Mesenchymal stem cell (in vitro differentiated cells and primary cell): ENCODE results near the gene CLDN1.

Source experiments
- DNase-seq: peaks from one replicate; pipeline ENCODE4 v3.0.0-alpha.2; 2013
- H2AFZ ChIP-seq: one replicate; pipeline ENCODE4 v1.6.1; 2013; ENCODE audit warnings: low read depth, mild to moderate bottlenecking, control low read depth, inconsistent platforms, low read length, moderate library complexity
- H2AK5ac ChIP-seq: 2 replicates; pipeline ENCODE4 v1.6.1; 2013; ENCODE audit warnings: low read length, moderate library complexity, mild to moderate bottlenecking, inconsistent platforms; ENCODE audit not compliant: severe bottlenecking
- H2BK120ac ChIP-seq: one replicate; pipeline ENCODE4 v1.6.1; 2013; ENCODE audit warnings: low read depth, mild to moderate bottlenecking, inconsistent platforms, low read length, moderate library complexity
- H2BK12ac ChIP-seq, 2 experiments: one replicate each; pipeline ENCODE4 v1.6.1; 2013; ENCODE audit warnings: inconsistent platforms in 2 of 2, low read length in 2 of 2, mild to moderate bottlenecking in 2 of 2, moderate library complexity in 2 of 2, control low read depth in 1 of 2
- H2BK15ac ChIP-seq: one replicate; pipeline ENCODE4 v1.6.1; 2013; ENCODE audit warnings: mild to moderate bottlenecking, low read depth, inconsistent platforms; ENCODE audit not compliant: poor library complexity, severe bottlenecking
- H2BK5ac ChIP-seq: 2 replicates; pipeline ENCODE4 v1.6.1; 2013; ENCODE audit warnings: low read depth, mild to moderate bottlenecking, low read length, control low read depth, inconsistent platforms; ENCODE audit not compliant: poor library complexity, severe bottlenecking
- H3K14ac ChIP-seq, 2 experiments: one replicate each; pipeline ENCODE4 v1.6.1; 2013; ENCODE audit warnings: inconsistent platforms in 2 of 2, low read length in 2 of 2, control low read depth in 1 of 2, mild to moderate bottlenecking in 1 of 2, moderate library complexity in 1 of 2
- H3K18ac ChIP-seq, 2 experiments: one replicate each; pipeline ENCODE4 v1.6.1; 2013; ENCODE audit warnings: inconsistent platforms in 2 of 2, low read length in 2 of 2, control low read depth in 1 of 2, low read depth in 1 of 2, mild to moderate bottlenecking in 1 of 2
- H3K23ac ChIP-seq, 2 experiments: one replicate each; pipeline ENCODE4 v1.6.1; 2013; ENCODE audit warnings: inconsistent platforms in 2 of 2, low read length in 2 of 2, mild to moderate bottlenecking in 2 of 2, moderate library complexity in 2 of 2, control low read depth in 1 of 2
- H3K27ac ChIP-seq: 2 replicates; pipeline ENCODE4 v1.5.1; 2013; ENCODE audit warnings: mild to moderate bottlenecking, moderate library complexity, low read length, control low read depth, inconsistent platforms; ENCODE audit not compliant: poor library complexity, severe bottlenecking
- H3K27me3 ChIP-seq, 2 experiments: 2 replicates each; pipeline versions ENCODE4 v1.6.1 to v1.7.0; 2013; ENCODE audit warnings: low read length in 2 of 2, mild to moderate bottlenecking in 2 of 2, moderate library complexity in 2 of 2, control low read depth in 1 of 2, inconsistent platforms in 1 of 2; ENCODE audit not compliant: control insufficient read depth in 1 of 2, insufficient read depth in 1 of 2
- H3K36me3 ChIP-seq, 2 experiments: 2 replicates each; pipeline versions ENCODE4 v1.6.1 to v1.7.0; 2013; ENCODE audit warnings: low read length in 2 of 2, control low read depth in 1 of 2, inconsistent platforms in 1 of 2, low read depth in 1 of 2, mild to moderate bottlenecking in 1 of 2; ENCODE audit not compliant: insufficient read depth in 2 of 2, control insufficient read depth in 1 of 2
- H3K4ac ChIP-seq, 2 experiments: one replicate each; pipeline ENCODE4 v1.6.1; 2013; ENCODE audit warnings: inconsistent platforms in 2 of 2, low read length in 2 of 2, mild to moderate bottlenecking in 2 of 2, moderate library complexity in 2 of 2, control low read depth in 1 of 2, low read depth in 1 of 2
- H3K4me1 ChIP-seq: 2 replicates; pipeline ENCODE4 v1.6.1; 2013; ENCODE audit warnings: low read depth, low read length, control low read depth; ENCODE audit not compliant: control insufficient read depth, insufficient read depth
- H3K4me2 ChIP-seq: 2 replicates; pipeline ENCODE4 v1.6.1; 2013; ENCODE audit warnings: low read length, mild to moderate bottlenecking, inconsistent platforms; ENCODE audit not compliant: poor library complexity, severe bottlenecking
- H3K4me3 ChIP-seq, 2 experiments: 2 replicates each; pipeline versions ENCODE4 v1.5.1 to v1.7.0; 2013; ENCODE audit warnings: low read length in 2 of 2, mild to moderate bottlenecking in 2 of 2, control low read depth in 1 of 2, low read depth in 1 of 2; ENCODE audit not compliant: insufficient read depth in 1 of 2
- H3K79me1 ChIP-seq: replicated peaks from 2 replicates; pipeline ENCODE4 v1.6.1; 2013; ENCODE audit warnings: mild to moderate bottlenecking, control low read depth, low read length, inconsistent platforms; ENCODE audit not compliant: poor library complexity, severe bottlenecking
- H3K9ac ChIP-seq: 2 replicates; pipeline ENCODE4 v1.7.0; 2013; ENCODE audit warnings: mild to moderate bottlenecking, low read length, moderate library complexity
- H3K9me3 ChIP-seq: 2 replicates; pipeline ENCODE4 v1.7.0; 2013; ENCODE audit warnings: mild to moderate bottlenecking, low read length; ENCODE audit not compliant: control insufficient read depth
- H4K8ac ChIP-seq: one replicate; pipeline ENCODE4 v1.6.1; 2013; ENCODE audit warnings: inconsistent platforms, mild to moderate bottlenecking, low read length, moderate library complexity
- H4K91ac ChIP-seq: one replicate; pipeline ENCODE4 v1.6.1; 2013; ENCODE audit warnings: mild to moderate bottlenecking, low read length, inconsistent platforms
- WGBS: methylation state at CpG from one replicate; pipeline ENCODE4 v1.1.7; 2013; ENCODE audit warnings: mixed read lengths; 5-methylcytosine and 5-hydroxymethylcytosine counted together

CLDN1 gene

GRCh38 chr3:190309414-190309813 lies 12.8 kb downstream of the CLDN1 start:
- no peak overlapping the region for H3K4ac ChIP-seq
- H2BK12ac ChIP-seq, result no peak overlapping the region
- no peak overlapping the region for H2AFZ ChIP-seq
- H3K4me3 ChIP-seq, result no peak overlapping the region
- H2BK15ac ChIP-seq, result no peak overlapping the region
- H3K14ac ChIP-seq, result no peak overlapping the region
- no peak overlapping the region for H4K8ac ChIP-seq
- no peak overlapping the region for H2AK5ac ChIP-seq
- 100% methylated on average over 1 of the region's 3 CpGs for WGBS
- H3K36me3 ChIP-seq, result peaks cover 0 to 6% of the 10 kb centered on the region in 2 experiments
- H2BK5ac ChIP-seq, result no peak overlapping the region
- H3K4me2 ChIP-seq, result no peak overlapping the region
- no peak overlapping the region for H2BK120ac ChIP-seq
- H3K9me3 ChIP-seq, result no peaks in the 10 kb centered on the region
- no peak overlapping the region for H3K18ac ChIP-seq
- no peaks in the 10 kb centered on the region for H3K27me3 ChIP-seq
- no peak overlapping the region for H3K23ac ChIP-seq
- peaks cover 3% of the 10 kb centered on the region for H3K4me1 ChIP-seq
- H3K79me1 ChIP-seq, result peaks cover 8% of the 10 kb centered on the region
- H3K9ac ChIP-seq, result no peak overlapping the region
- DNase-seq, result no peak
- H4K91ac ChIP-seq, result no peak overlapping the region
- H3K27ac ChIP-seq, result no peak overlapping the region

- H3K9me3 ChIP-seq, result no peaks in the 10 kb centered on the region
- no peak overlapping the region for H2BK120ac ChIP-seq
- H3K79me1 ChIP-seq, result peaks cover 8% of the 10 kb centered on the region
- H2BK12ac ChIP-seq, result no peak overlapping the region
- no peak overlapping the region for H4K8ac ChIP-seq
- over 99% methylated on average over 4 of the region's 5 CpGs for WGBS
- peaks cover 0 to 6% of the 10 kb centered on the region in 2 experiments for H3K36me3 ChIP-seq
- no peak overlapping the region for H2AFZ ChIP-seq
- H3K4me2 ChIP-seq, result no peak overlapping the region
- H3K9ac ChIP-seq, result no peak overlapping the region
- no peak overlapping the region for H2BK15ac ChIP-seq
- H3K23ac ChIP-seq, result no peak overlapping the region
- H3K14ac ChIP-seq, result no peak overlapping the region
- no peak overlapping the region for H3K4ac ChIP-seq
- no peak overlapping the region for H2BK5ac ChIP-seq
- H3K27ac ChIP-seq, result no peak overlapping the region
- no peak overlapping the region for H4K91ac ChIP-seq
- H3K4me1 ChIP-seq, result peaks cover 3% of the 10 kb centered on the region
- no peak for DNase-seq
- H3K4me3 ChIP-seq, result no peak overlapping the region
- no peak overlapping the region for H2AK5ac ChIP-seq
- no peaks in the 10 kb centered on the region for H3K27me3 ChIP-seq
- no peak overlapping the region for H3K18ac ChIP-seq
These were observed 14.1 kb downstream of the CLDN1 start for GRCh38 chr3:190308154-190308553.

- Histone ChIP-seq H3K18ac (no peak overlapping the region), H2AK5ac (no peak overlapping the region), H3K4me1 (peaks cover 3% of the 10 kb centered on the region), H2BK5ac (no peak overlapping the region), H3K27me3 (no peaks in the 10 kb centered on the region), H3K4me3 (no peak overlapping the region), H3K14ac (no peak overlapping the region), H4K91ac (no peak overlapping the region), H3K4me2 (no peak overlapping the region), H4K8ac (no peak overlapping the region), H2BK15ac (no peak overlapping the region), H3K9ac (no peak overlapping the region), H3K79me1 (peaks cover 4% of the 10 kb centered on the region), H3K4ac (no peak overlapping the region), H2AFZ (no peak overlapping the region), H3K23ac (no peak overlapping the region), H3K36me3 (peaks cover 0 to 3% of the 10 kb centered on the region in 2 experiments), H3K9me3 (no peaks in the 10 kb centered on the region), H3K27ac (no peak overlapping the region), H2BK12ac (no peak overlapping the region), H2BK120ac (no peak overlapping the region)
- no CpG with 5 or more reads among the region's 1 CpG for WGBS
- DNase-seq, result no peak
These were observed 15.1 kb downstream of the CLDN1 start for GRCh38 chr3:190307164-190307545.

- Histone ChIP-seq H4K91ac (no peak overlapping the region), H3K4me2 (no peak overlapping the region), H2AK5ac (no peak overlapping the region), H3K4ac (no peak overlapping the region), H2BK15ac (no peak overlapping the region), H2BK120ac (no peak overlapping the region), H2BK12ac (no peak overlapping the region), H3K27me3 (no peaks in the 10 kb centered on the region), H3K27ac (no peak overlapping the region), H3K23ac (no peak overlapping the region), H3K4me3 (no peak overlapping the region), H3K9me3 (no peaks in the 10 kb centered on the region), H3K14ac (no peak overlapping the region), H3K79me1 (peaks cover 4% of the 10 kb centered on the region), H3K9ac (no peak overlapping the region), H2AFZ (peak overlapping the region; percentile 53), H2BK5ac (no peak overlapping the region), H4K8ac (no peak overlapping the region), H3K36me3 (peaks cover 0 to 3% of the 10 kb centered on the region in 2 experiments), H3K18ac (peak overlapping the region in 1 of 2 experiments; percentile 38), H3K4me1 (peaks cover 3% of the 10 kb centered on the region)
- DNase-seq, result peak; percentile 52
- 88% methylated on average over 4 of the region's 4 CpGs for WGBS
These were observed 15.6 kb downstream of the CLDN1 start for GRCh38 chr3:190306513-190307163.
